ENCODE measurements around the gene ADCYAP1.

DNA sequence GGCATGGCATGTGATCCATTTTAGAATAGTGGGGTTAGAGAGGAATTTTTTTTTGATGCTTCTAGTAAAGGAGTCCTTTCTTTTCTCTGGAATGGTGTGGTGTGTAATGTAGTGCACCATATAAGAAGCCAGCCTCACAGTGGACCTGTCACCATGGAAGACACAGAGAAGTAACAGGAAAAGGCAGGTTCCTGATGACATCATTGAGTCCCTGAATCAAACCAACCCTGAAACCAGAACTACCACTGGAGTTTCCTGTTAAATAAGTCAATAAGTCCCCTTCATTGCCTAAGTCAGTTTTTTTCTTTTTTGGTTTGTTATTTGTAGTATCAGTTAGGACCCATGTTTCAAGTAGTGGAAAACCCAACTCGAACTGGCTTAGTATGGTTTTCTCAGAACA, 11.9 kb downstream of the ADCYAP1 start:
- TF ChIP-seq, protein P1, sequence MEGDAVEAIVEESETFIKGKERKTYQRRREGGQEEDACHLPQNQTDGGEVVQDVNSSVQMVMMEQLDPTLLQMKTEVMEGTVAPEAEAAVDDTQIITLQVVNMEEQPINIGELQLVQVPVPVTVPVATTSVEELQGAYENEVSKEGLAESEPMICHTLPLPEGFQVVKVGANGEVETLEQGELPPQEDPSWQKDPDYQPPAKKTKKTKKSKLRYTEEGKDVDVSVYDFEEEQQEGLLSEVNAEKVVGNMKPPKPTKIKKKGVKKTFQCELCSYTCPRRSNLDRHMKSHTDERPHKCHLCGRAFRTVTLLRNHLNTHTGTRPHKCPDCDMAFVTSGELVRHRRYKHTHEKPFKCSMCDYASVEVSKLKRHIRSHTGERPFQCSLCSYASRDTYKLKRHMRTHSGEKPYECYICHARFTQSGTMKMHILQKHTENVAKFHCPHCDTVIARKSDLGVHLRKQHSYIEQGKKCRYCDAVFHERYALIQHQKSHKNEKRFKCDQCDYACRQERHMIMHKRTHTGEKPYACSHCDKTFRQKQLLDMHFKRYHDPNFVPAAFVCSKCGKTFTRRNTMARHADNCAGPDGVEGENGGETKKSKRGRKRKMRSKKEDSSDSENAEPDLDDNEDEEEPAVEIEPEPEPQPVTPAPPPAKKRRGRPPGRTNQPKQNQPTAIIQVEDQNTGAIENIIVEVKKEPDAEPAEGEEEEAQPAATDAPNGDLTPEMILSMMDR (IDR thresholded peaks at IDR 0.05): no peak
- TF ChIP-seq EZH2 (IDR thresholded peaks at IDR 0.05; ENCODE audit: borderline replicate concordance, insufficient read depth, low read depth, low read length, poor library complexity, severe bottlenecking): no peak

All from B cell (primary cell).